GM20431 (cell line): ENCODE measurements around the gene KITLG.
"Not testable (repeated sequence)": the region's sequence is repeated elsewhere in the genome, so short reads cannot be mapped to it uniquely, and the experiment has no call there.

ENCODE experiments used
- in situ Hi-C: fragments of 300-500 bp; cut with MseI, MboI; formaldehyde crosslinking; loops from one replicate; pipeline ENCODE4 v1.15.0; 2020; ENCODE audit warnings: low sequenced_read_pairs; ENCODE audit not compliant: unreplicated experiment

The KITLG gene

GRCh38 chr12:88580051-88580871 lies at the start of gene KITLG:
TSS of gene KITLG (minus strand) at chr12:88580471. CDS start at chr12:88580278, 193 bp downstream.
- in situ Hi-C loops, result no loop called here

GRCh38 chr12:88628856-88629509 lies 48.7 kb upstream of the KITLG start:
- in situ Hi-C loops, result no loop called here

- in situ Hi-C loops, result not testable (repeated sequence)
Observed at GRCh38 chr12:88628035-88628434, 47.8 kb upstream of the KITLG start.

- in situ Hi-C loops, result no loop called here
Observed at GRCh38 chr12:88627501-88627900, 47.2 kb upstream of the KITLG start.

- in situ Hi-C loops, result no loop called here
Observed at GRCh38 chr12:88625356-88625755, 45.1 kb upstream of the KITLG start.

DNA sequence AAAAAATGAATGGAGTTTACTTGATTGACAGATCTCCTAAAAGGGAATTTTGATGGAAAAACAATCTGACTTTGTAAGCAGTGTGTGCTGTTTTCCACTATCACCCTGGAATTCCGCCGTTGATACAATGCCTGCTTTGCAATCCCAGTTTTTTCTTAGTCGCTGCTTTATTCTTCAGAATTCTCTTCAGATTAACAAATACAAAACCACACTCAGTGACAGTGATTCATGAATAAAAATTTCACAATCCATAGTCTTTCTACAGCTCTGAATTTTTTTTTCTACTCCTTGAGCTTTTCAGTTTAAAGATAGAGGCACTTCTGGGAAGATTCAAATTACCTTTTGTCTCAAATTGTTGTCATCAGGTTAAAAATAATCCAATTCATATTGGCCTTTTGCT lies 44.6 kb upstream of the KITLG start:
- in situ Hi-C loops, result no loop called here

GRCh38 chr12:88623777-88624548 lies 43.7 kb upstream of the KITLG start:
- in situ Hi-C loops, result no loop called here

GRCh38 chr12:88617352-88617751 lies 37.1 kb upstream of the KITLG start:
- in situ Hi-C loops, result no loop called here

DNA sequence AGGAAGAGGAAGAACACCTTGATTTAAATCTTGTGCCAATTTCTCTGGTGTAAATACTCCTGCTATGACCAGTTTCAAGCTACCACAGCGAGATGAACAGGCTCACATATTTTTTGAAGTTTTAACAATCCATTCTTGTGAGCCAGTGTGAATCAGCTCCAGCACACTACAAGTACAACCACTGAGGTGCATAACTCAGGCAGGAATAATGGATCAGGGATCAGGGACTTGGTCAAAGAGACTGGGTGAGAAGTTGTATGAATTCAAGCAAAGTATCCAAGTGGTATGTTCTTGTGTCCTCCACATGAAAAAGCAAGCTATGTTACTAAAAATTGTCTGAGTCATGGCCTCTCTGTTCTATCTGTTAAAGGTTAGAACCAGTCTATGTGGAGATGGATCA lies 35.2 kb upstream of the KITLG start:
- in situ Hi-C loops, result no loop called here

DNA sequence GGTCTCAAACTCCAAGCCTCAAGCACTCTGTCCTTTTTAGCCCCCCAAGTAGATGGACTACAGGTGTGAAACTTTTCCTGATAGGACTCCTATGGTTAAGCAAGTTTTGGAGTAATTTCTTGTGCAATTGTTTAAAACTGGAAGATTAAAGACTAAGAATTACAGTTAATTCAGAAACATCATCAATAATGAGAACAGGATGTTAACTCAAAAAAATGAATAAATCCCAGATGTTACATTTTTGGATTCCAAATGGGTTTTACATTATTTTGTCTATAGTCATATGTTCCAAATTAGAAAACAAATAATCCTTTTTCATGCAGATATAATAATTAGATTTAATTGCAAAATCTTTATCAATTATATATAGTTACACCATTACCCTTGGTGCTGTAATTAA lies 24.4 kb upstream of the KITLG start:
- in situ Hi-C loops, result no loop called here

DNA sequence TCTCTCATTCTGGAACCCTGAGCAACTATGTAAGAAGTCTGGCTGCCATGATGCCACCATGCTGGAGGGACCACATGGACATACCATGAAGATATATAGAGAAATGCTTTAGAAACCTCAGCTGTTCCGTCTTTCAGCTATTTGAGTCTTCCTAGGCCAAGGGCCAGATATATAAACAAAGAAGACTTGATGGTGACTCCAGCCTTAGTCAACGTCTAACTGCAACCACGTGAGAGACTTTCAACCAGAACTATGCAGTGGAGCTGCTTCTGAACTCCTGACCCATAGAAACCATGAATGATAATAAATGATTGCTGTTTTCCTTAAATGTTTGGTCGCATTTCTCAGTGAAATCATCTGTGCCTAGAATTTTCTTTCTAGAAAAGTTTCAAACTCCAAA lies 20.0 kb upstream of the KITLG start:
- in situ Hi-C loops, result no loop called here

DNA sequence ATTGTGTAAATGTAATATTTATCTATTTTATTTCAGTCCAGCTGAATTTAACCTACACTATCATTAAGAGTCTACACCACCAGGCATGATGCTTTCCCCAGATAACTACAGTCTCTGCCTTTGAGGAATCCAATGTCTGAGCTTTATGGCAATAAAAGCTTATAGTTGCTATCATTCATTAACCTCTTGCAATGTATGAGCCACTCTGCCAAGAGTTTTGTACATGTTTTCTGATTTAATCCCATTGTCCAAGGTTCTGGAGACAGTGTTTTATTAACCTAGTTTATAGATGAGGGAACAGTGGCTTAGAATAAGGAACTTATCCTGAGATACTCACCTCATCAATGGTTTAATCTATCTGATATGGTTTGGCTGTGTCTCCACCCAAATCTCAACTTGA lies 17.1 kb upstream of the KITLG start:
- in situ Hi-C loops, result no loop called here

GRCh38 chr12:88595697-88596096 lies 15.4 kb upstream of the KITLG start:
- in situ Hi-C loops, result no loop called here

DNA sequence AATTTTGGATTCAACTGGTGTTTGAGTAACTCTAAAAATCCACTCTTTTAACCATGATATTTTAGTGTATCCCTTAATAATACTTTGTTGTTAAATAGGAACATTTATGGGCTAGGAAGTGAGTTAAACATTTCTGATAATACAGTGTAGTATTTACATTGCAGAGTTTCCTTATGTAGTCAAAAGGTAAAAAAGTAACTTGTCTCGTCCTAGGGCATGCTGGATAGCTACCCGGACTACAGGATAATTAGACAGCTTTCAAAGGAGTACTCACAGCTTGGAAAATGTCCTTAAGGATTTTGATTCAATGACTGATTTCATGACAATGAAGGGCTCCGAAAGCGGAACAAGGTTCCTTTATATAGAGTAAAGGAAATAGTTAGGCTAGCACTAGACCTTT lies 14.5 kb upstream of the KITLG start:
- in situ Hi-C loops, result no loop called here

DNA sequence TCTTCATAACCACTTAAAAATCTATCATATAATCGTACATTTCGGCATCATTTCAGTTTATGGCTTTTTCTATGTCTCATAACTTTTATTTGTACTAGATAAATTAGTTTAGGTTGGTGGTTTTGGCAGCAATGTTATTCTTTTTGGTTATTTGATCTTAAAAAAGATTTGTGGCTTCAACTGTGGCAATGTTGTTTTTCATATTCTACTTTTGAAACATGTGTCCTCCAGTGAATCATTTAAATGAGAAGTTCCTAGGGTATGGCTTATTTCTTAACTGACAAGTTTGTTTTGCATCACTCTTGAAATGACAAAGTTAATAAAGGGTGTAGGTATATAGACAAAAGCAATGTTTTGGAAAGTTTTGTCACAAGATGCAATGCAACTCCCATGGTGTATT lies 11.1 kb upstream of the KITLG start:
- in situ Hi-C loops, result no loop called here

DNA sequence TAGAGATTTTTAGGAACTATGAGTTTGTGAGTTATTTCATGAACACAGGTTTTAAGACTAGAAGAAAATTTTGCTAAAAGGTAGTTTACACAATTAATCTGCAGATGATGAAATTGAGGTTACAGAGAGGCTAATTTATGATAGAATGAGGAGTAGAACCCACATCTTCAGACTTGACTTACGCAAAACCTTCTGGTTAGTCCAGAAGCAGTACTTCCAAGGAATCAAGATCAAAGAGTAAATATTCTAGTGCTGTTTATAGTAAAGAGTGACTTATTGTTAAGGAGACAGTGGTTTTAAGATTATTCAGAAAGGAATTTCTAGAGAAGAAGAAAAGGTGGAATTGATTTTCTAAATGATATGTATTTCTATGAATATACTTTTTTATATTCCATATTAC lies 10.6 kb upstream of the KITLG start:
- in situ Hi-C loops, result no loop called here

- in situ Hi-C loops, result no loop called here
Observed at GRCh38 chr12:88585077-88585476, 4.8 kb upstream of the KITLG start.

DNA sequence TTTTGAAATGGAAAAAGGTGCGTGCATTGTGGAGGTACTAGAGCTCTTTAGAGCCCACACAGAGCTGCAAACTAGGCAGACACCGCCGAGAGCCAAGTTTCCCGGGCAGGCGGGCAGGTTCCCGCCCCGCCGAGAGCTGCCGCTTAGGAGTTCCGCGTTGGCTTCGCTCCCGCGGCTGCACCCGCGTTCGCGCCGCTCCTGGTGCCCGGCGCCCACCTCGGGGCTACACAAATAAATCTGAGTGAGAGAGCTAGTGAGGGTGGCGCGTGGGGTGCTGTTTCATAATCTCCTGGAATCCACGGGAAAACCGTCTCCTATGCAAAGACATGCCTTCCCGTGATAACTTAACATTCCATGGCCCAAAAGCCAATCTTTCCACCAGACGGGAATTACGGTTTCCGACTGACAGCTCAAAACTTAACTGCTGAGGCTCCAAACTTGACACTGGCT lies 645 bp downstream of the KITLG start:
- in situ Hi-C loops, result no loop called here

DNA sequence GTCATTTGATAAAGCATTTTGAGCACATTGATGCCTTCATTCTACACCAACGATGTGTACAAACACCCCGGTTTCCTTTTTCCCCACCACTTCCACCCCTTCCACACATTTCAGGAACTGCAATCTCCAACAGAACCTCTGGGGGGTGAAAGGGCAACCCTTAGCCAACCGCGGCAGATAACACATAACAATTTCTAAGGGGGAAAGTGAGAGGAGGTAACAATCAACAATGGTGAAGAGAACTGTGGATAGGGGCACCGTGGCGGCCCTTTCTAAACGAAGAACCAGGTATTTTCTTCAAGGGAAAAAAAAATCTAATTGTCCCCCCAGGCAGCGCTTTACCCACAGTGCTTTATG lies 1.1 kb downstream of the KITLG start:
- in situ Hi-C loops, result no loop called here

DNA sequence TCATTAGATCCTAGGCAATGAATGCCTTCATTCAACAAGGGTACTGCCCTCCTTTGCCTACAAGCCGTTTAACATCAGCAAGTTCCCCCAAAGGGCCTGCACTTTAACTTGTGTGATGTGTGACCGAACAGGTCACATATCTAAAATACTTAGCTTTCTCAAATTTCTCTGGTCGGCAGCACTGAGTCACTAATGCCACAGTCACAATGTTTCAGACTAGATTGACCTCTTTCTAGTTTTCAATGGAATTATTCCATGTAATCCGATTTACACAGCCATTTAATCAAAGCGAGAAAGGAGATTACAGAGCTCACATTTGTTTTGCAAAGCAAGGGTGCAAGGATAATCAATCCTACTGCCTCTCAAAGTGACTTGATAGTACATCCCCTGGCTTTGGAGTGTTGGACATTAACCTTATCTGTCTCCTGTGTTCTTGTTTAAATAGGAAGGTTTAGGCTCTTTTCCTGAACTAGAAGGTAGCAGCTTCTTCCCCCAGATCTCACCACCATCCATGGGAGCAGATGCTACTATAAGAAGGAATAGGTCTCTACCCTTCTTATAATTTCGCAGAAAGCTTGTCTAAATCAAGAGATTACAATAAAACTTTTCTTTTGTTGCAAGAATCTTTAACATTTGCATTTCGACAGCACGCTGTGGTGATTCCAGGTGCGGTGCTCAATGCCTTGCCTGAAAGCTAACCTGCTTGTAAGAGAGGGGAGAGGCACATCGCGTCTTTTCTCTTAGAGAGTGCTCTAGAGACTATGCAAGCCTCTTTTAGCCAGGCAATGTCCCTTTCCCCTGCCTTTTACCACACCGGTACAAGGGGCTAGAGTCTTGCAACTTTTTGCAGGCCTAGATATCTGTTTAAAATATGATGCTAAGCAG lies 1.8 kb downstream of the KITLG start:
- in situ Hi-C loops, result no loop called here
